ENCODE results near the gene DCBLD1. TPM values are rescaled to one million over a fixed set of nuclear protein-coding genes. Genes with fewer than 3 reads are reported as not detected.

DCBLD1 gene
- total RNA-seq, 2 experiments from 2014 or later, result 1.3 to 1.4 TPM

GRCh38 chr6:117448732-117449485 is 33.6 kb upstream of the DCBLD1 start:
- CTCF ChIA-PET, result interaction anchor here (1.5 to 1.6 kb wide), 3 partner anchors 107 to 157 kb away, joined by 12 to 15 read pairs (median 13); no protein-coding TSS in a partner anchor
- H3K27me3 ChIP-seq (ENCODE audit: control insufficient read depth in 1 of 2, insufficient read depth in 2 of 2, low read length in 2 of 2), result peaks cover 0 to 30% of the 10 kb centered on the region in 2 experiments
- H3K4me1 Mint-ChIP-seq (ENCODE audit: low read depth), result no peaks in the 10 kb centered on the region
- no peaks in the 10 kb centered on the region for H3K36me3 Mint-ChIP-seq (ENCODE audit: low read depth)
- peaks cover 54% of the 10 kb centered on the region for H3K27me3 Mint-ChIP-seq
- H3K4me1 ChIP-seq (ENCODE audit: insufficient read depth, low read length), result no peaks in the 10 kb centered on the region
- DNase-seq (no peak), ATAC-seq (ENCODE audit: poor library complexity) (no peak)
- no peak overlapping the region for H3K4me3 ChIP-seq (ENCODE audit: low read length)
- TF ChIP-seq CTCF (IDR thresholded peaks at IDR 0.05), result no peak
- no peak overlapping the region for H3K27ac ChIP-seq (ENCODE audit: low read depth in 1 of 2, low read length in 2 of 2)
- H3K9me3 ChIP-seq (ENCODE audit: control insufficient read depth in 1 of 2, insufficient read depth in 1 of 2, low read length in 2 of 2), result no peaks in the 10 kb centered on the region
- no peak overlapping the region for H3K4me3 Mint-ChIP-seq
- POLR2A ChIA-PET, result interaction anchor here (0.6 to 1.2 kb wide), 3 partner anchors 22 to 180 kb away, joined by 3 to 5 read pairs (median 3); no protein-coding TSS in a partner anchor
- no peaks in the 10 kb centered on the region for H3K9me3 Mint-ChIP-seq
- intact Hi-C loops (cut with DNase I, micrococcal nuclease), result loop anchor here (1.0 to 5.0 kb wide), 3 partner anchors 107 to 1023 kb away; partner anchors contain the start of gene NUS1 (in 1 of the 2)
- no peak overlapping the region for H3K27ac Mint-ChIP-seq
- H3K36me3 ChIP-seq (ENCODE audit: insufficient read depth, low read length), result no peaks in the 10 kb centered on the region

GRCh38 chr6:117449549-117450439 is 32.7 kb upstream of the DCBLD1 start:
- Histone ChIP-seq H3K4me1 (ENCODE audit: insufficient read depth, low read length) (no peaks in the 10 kb centered on the region), H3K36me3 (ENCODE audit: insufficient read depth, low read length) (no peaks in the 10 kb centered on the region), H3K27ac (ENCODE audit: low read depth in 1 of 2, low read length in 2 of 2) (no peak overlapping the region), H3K4me3 (ENCODE audit: low read length) (no peak overlapping the region), H3K27me3 (ENCODE audit: control insufficient read depth in 1 of 2, insufficient read depth in 2 of 2, low read length in 2 of 2) (peaks cover 0 to 28% of the 10 kb centered on the region in 2 experiments), H3K9me3 (ENCODE audit: control insufficient read depth in 1 of 2, insufficient read depth in 1 of 2, low read length in 2 of 2) (no peaks in the 10 kb centered on the region)
- Mint-ChIP-seq H3K4me3 (no peak overlapping the region), H3K4me1 (ENCODE audit: low read depth) (no peaks in the 10 kb centered on the region), H3K36me3 (ENCODE audit: low read depth) (no peaks in the 10 kb centered on the region), H3K9me3 (no peaks in the 10 kb centered on the region), H3K27ac (no peak overlapping the region), H3K27me3 (peaks cover 54% of the 10 kb centered on the region)
- peak; percentile 52 for ATAC-seq (ENCODE audit: poor library complexity)
- intact Hi-C loops (cut with DNase I, micrococcal nuclease), result loop anchor here (1.0 to 5.0 kb wide), 5 partner anchors 107 to 1023 kb away; partner anchors contain the start of gene NUS1 (in 1 of the 2)
- ChIA-PET CTCF (interaction anchor here (0.7 to 1.6 kb wide), 15 partner anchors 9 to 269 kb away, joined by 3 to 15 read pairs (median 4); no protein-coding TSS in a partner anchor), POLR2A (interaction anchor here (0.6 to 1.8 kb wide), 6 partner anchors 99 to 179 kb away, joined by 3 to 7 read pairs (median 5); partner anchors contain the start of gene GOPC)
- TF ChIP-seq CTCF (IDR thresholded peaks at IDR 0.05), result peak; percentile 78
- peak; percentile 13 to 82 (median 50) for DNase-seq

- intact Hi-C loops (cut with DNase I, micrococcal nuclease), result loop anchor here in 1 of 2 experiments (2.0 kb wide), 1 partner anchor 153 kb away; no protein-coding TSS in a partner anchor
- Mint-ChIP-seq H3K9me3 (no peaks in the 10 kb centered on the region), H3K36me3 (ENCODE audit: low read depth) (no peaks in the 10 kb centered on the region), H3K27me3 (peaks cover 40% of the 10 kb centered on the region), H3K27ac (no peak overlapping the region), H3K4me1 (ENCODE audit: low read depth) (no peaks in the 10 kb centered on the region), H3K4me3 (no peak overlapping the region)
- Histone ChIP-seq H3K4me1 (ENCODE audit: insufficient read depth, low read length) (no peaks in the 10 kb centered on the region), H3K4me3 (ENCODE audit: low read length) (no peak overlapping the region), H3K36me3 (ENCODE audit: insufficient read depth, low read length) (no peaks in the 10 kb centered on the region), H3K9me3 (ENCODE audit: control insufficient read depth in 1 of 2, insufficient read depth in 1 of 2, low read length in 2 of 2) (no peaks in the 10 kb centered on the region), H3K27ac (ENCODE audit: low read depth in 1 of 2, low read length in 2 of 2) (no peak overlapping the region), H3K27me3 (ENCODE audit: control insufficient read depth in 1 of 2, insufficient read depth in 2 of 2, low read length in 2 of 2) (peaks cover 0 to 18% of the 10 kb centered on the region in 2 experiments)
- ChIA-PET CTCF (interaction anchor here (1.2 kb wide), 1 partner anchor 99 kb away, joined by 5 read pairs; no protein-coding TSS in a partner anchor), POLR2A (no interaction called here)
- no peak for ATAC-seq (ENCODE audit: poor library complexity)
- no peak for TF ChIP-seq CTCF (IDR thresholded peaks at IDR 0.05)
- DNase-seq, result no peak
Observed at GRCh38 chr6:117451671-117452070, 30.8 kb upstream of the DCBLD1 start.
